ENCODE measurements around the gene ZNF593.

The ZNF593 gene

GRCh38 chr1:26153966-26154532 is 15.7 kb upstream of the ZNF593 start:
- Histone ChIP-seq H3K27ac (no peak overlapping the region), H3K4me3 (no peak overlapping the region)
- DNase-seq (ENCODE audit: low spot score) = no peak
- TF ChIP-seq CTCF (IDR thresholded peaks at IDR 0.05) = no peak

- peak overlapping the region in 1 of 2 donors; percentile 54 for H3K27ac ChIP-seq
- no peak for TF ChIP-seq CTCF (IDR thresholded peaks at IDR 0.05)
- no peak overlapping the region for H3K4me3 ChIP-seq
- DNase-seq (ENCODE audit: low spot score) = no peak
These were observed 15.0 kb upstream of the ZNF593 start for GRCh38 chr1:26154750-26155149.

GRCh38 chr1:26155370-26156284 is 14.1 kb upstream of the ZNF593 start:
- peak; percentile 64 for DNase-seq (ENCODE audit: low spot score)
- H3K27ac ChIP-seq = peak overlapping the region in 1 of 2 donors; percentile 54
- H3K4me3 ChIP-seq = peak overlapping the region; percentile 21
- no peak for TF ChIP-seq CTCF (IDR thresholded peaks at IDR 0.05)

- TF ChIP-seq CTCF (IDR thresholded peaks at IDR 0.05) = no peak
- Histone ChIP-seq H3K4me3 (peak overlapping the region; percentile 21), H3K27ac (peak overlapping the region in 1 of 2 donors; percentile 54)
- DNase-seq (ENCODE audit: low spot score) = peak; percentile 67
These were observed 13.2 kb upstream of the ZNF593 start for GRCh38 chr1:26156285-26157038.

- no peak for TF ChIP-seq CTCF (IDR thresholded peaks at IDR 0.05)
- H3K4me3 ChIP-seq = no peak overlapping the region
- peak; percentile 68 for DNase-seq (ENCODE audit: low spot score)
- peak overlapping the region in 1 of 2 donors; percentile 5 for H3K27ac ChIP-seq
These were observed 11.3 kb upstream of the ZNF593 start for GRCh38 chr1:26158271-26158907.

GRCh38 chr1:26158908-26159742 is 10.6 kb upstream of the ZNF593 start, which contains the start of gene FAM110D:
FAM110D (plus strand) TSS chr1:26159079; CDS start chr1:26161292, 2,213 bp downstream.
- H3K4me3 ChIP-seq = peak within 1 kb of the TSS; percentile 72
- DNase-seq (ENCODE audit: low spot score) = peak; percentile 61
- peak within 1 kb of the TSS in 1 of 2 donors; percentile 47 for H3K27ac ChIP-seq
- no peak for TF ChIP-seq CTCF (IDR thresholded peaks at IDR 0.05)
